Measurements from ENCODE around the gene TBRG4.

The TBRG4 gene

DNA sequence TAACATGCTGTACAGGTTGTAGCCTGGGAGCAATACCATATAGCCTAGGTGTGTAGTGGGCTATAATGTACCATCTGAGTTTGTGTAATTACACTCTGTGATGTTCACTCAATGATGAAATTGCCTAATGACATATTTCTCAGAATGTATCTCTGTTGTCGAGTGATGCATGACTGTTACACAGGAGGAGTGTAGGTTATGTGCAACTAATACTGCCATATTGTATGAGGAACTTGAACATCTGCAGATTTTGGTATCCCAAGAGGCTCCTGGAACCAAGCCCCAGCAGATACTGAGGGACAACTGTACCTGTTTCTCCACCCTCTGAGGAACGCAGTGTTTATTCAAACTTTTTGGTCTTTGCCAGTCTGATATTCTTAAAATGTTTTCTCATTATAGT lies 61.3 kb downstream of the TBRG4 start:
- DNase-seq, result no peak

Data from NCI-H2029 (cell line).